CD4-positive, alpha-beta T cell (primary cell): Measurements from ENCODE around the gene SLC35E3. TPM values are rescaled to one million over a fixed set of nuclear protein-coding genes. Genes with fewer than 3 reads are reported as not detected.

Experiments used
- ATAC-seq: fragments of 200-7000 bp; cut with Tn5 transposase; one replicate; pipeline ENCODE4 v1.10.0; 2022; ENCODE audit warnings: mild to moderate bottlenecking; ENCODE audit not compliant: poor library complexity
- CTCF ChIA-PET: fragments of 350-600 bp; sonication (Branson Sonifier 250); formaldehyde crosslinking; loops from one replicate; lab custom pipeline; 2021; ENCODE audit warnings: antibody characterized with exemption, inconsistent platforms; lab: Charles Lee
- POLR2A ChIA-PET: fragments of 350-600 bp; sonication (Branson Sonifier 250); formaldehyde crosslinking; loops from one replicate; lab custom pipeline; 2021; ENCODE audit warnings: antibody characterized with exemption, inconsistent platforms; lab: Charles Lee
- DNase-seq, 14 experiments: peaks; one replicate each; pipeline ENCODE4 v3.0.0-alpha.2; 2013 to 2020; ENCODE audit warnings: mixed read lengths in 2 of 14
- H3K27ac ChIP-seq, 2 donors: one replicate each; pipeline versions ENCODE4 v1.5.1 to v1.7.0; 2013; ENCODE audit warnings: low read length in 2 of 2, low read depth in 1 of 2, mild to moderate bottlenecking in 1 of 2
- H3K27me3 ChIP-seq, 2 experiments: 1 replicate in 1 of 2; 2 replicates in 1 of 2; pipeline versions ENCODE4 v1.6.1 to v1.7.0; 2013; ENCODE audit warnings: low read length in 2 of 2, control low read depth in 1 of 2, mild to moderate bottlenecking in 1 of 2, moderate library complexity in 1 of 2; ENCODE audit not compliant: insufficient read depth in 2 of 2, control insufficient read depth in 1 of 2
- H3K36me3 ChIP-seq: one replicate; pipeline ENCODE4 v1.6.1; 2013; ENCODE audit warnings: low read length, control low read depth; ENCODE audit not compliant: insufficient read depth
- H3K4me1 ChIP-seq: one replicate; pipeline ENCODE4 v1.6.1; 2013; ENCODE audit warnings: low read length, control low read depth; ENCODE audit not compliant: insufficient read depth
- H3K4me3 ChIP-seq: one replicate; pipeline ENCODE4 v1.5.1; 2013; ENCODE audit warnings: mild to moderate bottlenecking, low read length, moderate library complexity
- H3K9me3 ChIP-seq, 2 experiments: 1 replicate in 1 of 2; 2 replicates in 1 of 2; pipeline versions ENCODE4 v1.6.1 to v1.7.0; 2013; ENCODE audit warnings: low read length in 2 of 2, mild to moderate bottlenecking in 2 of 2, control low read depth in 1 of 2, moderate library complexity in 1 of 2; ENCODE audit not compliant: control insufficient read depth in 1 of 2, insufficient read depth in 1 of 2
- H3K27ac Mint-ChIP-seq: one replicate; pipeline ENCODE4 v1.8.0; 2020; ENCODE audit warnings: mixed read lengths
- H3K27me3 Mint-ChIP-seq: one replicate; pipeline ENCODE4 v1.8.0; 2021; ENCODE audit warnings: mixed read lengths
- H3K36me3 Mint-ChIP-seq: one replicate; pipeline ENCODE4 v1.8.0; 2021; ENCODE audit warnings: low read depth, mixed read lengths
- H3K4me1 Mint-ChIP-seq: one replicate; pipeline ENCODE4 v1.8.0; 2021; ENCODE audit warnings: low read depth, mixed read lengths
- H3K4me3 Mint-ChIP-seq: one replicate; pipeline ENCODE4 v1.8.0; 2020; ENCODE audit warnings: mild to moderate bottlenecking, mixed read lengths
- H3K9me3 Mint-ChIP-seq: one replicate; pipeline ENCODE4 v1.8.0; 2020; ENCODE audit warnings: mixed read lengths
- CTCF ChIP-seq: fragments of 200-600 bp; IDR thresholded peaks from one replicate; pipeline ENCODE4 v1.8.0; 2022; ENCODE audit warnings: antibody characterized with exemption, mild to moderate bottlenecking
- intact Hi-C, 2 experiments: fragments of 100-400 bp; cut with DNase I in 1 of 2; cut with micrococcal nuclease in 1 of 2; formaldehyde crosslinking; loops; one replicate each; pipeline versions ENCODE4 v1.15.1 to v1.9.0; 2023 to 2025; cut with DNase I, micrococcal nuclease
- total RNA-seq, 174 experiments: library from RNA in 2 of 174; stranded (reverse) in 2 of 174; gene quantifications; one replicate each; pipeline ENCODE4 v1.2.3 and lab custom pipeline; 2021 to 2026

Gene SLC35E3
- total RNA-seq, 2 experiments from 2014 or later, result 3.5 to 6.1 TPM

GRCh38 chr12:68821357-68822188 is 75.6 kb downstream of the SLC35E3 start:
- intact Hi-C loops, result loop anchor here in 1 of 2 experiments (10.0 kb wide), 1 partner anchor 1413 kb away; no protein-coding TSS in a partner anchor
- Mint-ChIP-seq H3K4me3 (no peak overlapping the region), H3K36me3 (peaks cover 76% of the 10 kb centered on the region), H3K9me3 (no peaks in the 10 kb centered on the region), H3K27me3 (no peaks in the 10 kb centered on the region), H3K4me1 (peaks cover 34% of the 10 kb centered on the region), H3K27ac (peak overlapping the region; percentile 36)
- Histone ChIP-seq H3K36me3 (peaks cover 82% of the 10 kb centered on the region), H3K27me3 (no peaks in the 10 kb centered on the region), H3K4me1 (peaks cover 7% of the 10 kb centered on the region), H3K27ac (no peak overlapping the region), H3K4me3 (no peak overlapping the region), H3K9me3 (no peaks in the 10 kb centered on the region)
- ChIA-PET CTCF (interaction anchor here (0.9 to 3.3 kb wide), 2 partner anchors 9 to 14 kb away, joined by 3 to 23 read pairs; partner anchors contain the start of gene MDM2), POLR2A (interaction anchor here (1.5 kb wide), 1 partner anchor 13 kb away, joined by 5 read pairs; the partner anchor contains the start of gene MDM2)
- DNase-seq (no peak), ATAC-seq (no peak)
- TF ChIP-seq CTCF, result no peak

- H3K4me3 ChIP-seq, result no peak overlapping the region
- peaks cover 7% of the 10 kb centered on the region for H3K4me1 ChIP-seq
- H3K36me3 Mint-ChIP-seq, result peaks cover 85% of the 10 kb centered on the region
- no peak for TF ChIP-seq CTCF
- no peaks in the 10 kb centered on the region for H3K27me3 ChIP-seq
- DNase-seq (no peak), ATAC-seq (no peak)
- ChIA-PET POLR2A (no interaction called here), CTCF (interaction anchor here (0.6 kb wide), 1 partner anchor 442 kb away, joined by 3 read pairs; no protein-coding TSS in a partner anchor)
- no peak overlapping the region for H3K4me3 Mint-ChIP-seq
- no peaks in the 10 kb centered on the region for H3K9me3 Mint-ChIP-seq
- no peak overlapping the region for H3K27ac ChIP-seq
- no peaks in the 10 kb centered on the region for H3K9me3 ChIP-seq
- H3K36me3 ChIP-seq, result peaks cover 82% of the 10 kb centered on the region
- peak overlapping the region; percentile 61 for H3K27ac Mint-ChIP-seq
- no peaks in the 10 kb centered on the region for H3K27me3 Mint-ChIP-seq
- peaks cover 34% of the 10 kb centered on the region for H3K4me1 Mint-ChIP-seq
- intact Hi-C loops, result loop anchor here in 1 of 2 experiments (10.0 kb wide), 1 partner anchor 1411 kb away; no protein-coding TSS in a partner anchor
Measured at GRCh38 chr12:68823696-68824095, 77.7 kb downstream of the SLC35E3 start.

GRCh38 chr12:68824131-68824530 is 78.2 kb downstream of the SLC35E3 start:
- Mint-ChIP-seq H3K27me3 (no peaks in the 10 kb centered on the region), H3K36me3 (peaks cover 84% of the 10 kb centered on the region), H3K9me3 (no peaks in the 10 kb centered on the region), H3K4me3 (no peak overlapping the region), H3K27ac (no peak overlapping the region), H3K4me1 (peaks cover 31% of the 10 kb centered on the region)
- intact Hi-C loops, result loop anchor here in 1 of 2 experiments (10.0 kb wide), 1 partner anchor 1411 kb away; no protein-coding TSS in a partner anchor
- ChIA-PET CTCF (no interaction called here), POLR2A (no interaction called here)
- Histone ChIP-seq H3K27me3 (no peaks in the 10 kb centered on the region), H3K4me3 (no peak overlapping the region), H3K4me1 (peaks cover 7% of the 10 kb centered on the region), H3K9me3 (no peaks in the 10 kb centered on the region), H3K27ac (no peak overlapping the region), H3K36me3 (peaks cover 82% of the 10 kb centered on the region)
- no peak for ATAC-seq
- no peak for TF ChIP-seq CTCF
- no peak for DNase-seq
